Right atrium auricular region (tissue), 2 donors: Measurements from ENCODE around the gene PRICKLE2. TPM values are rescaled to one million over a fixed set of nuclear protein-coding genes. Genes with fewer than 3 reads are reported as not detected.

ENCODE experiments used
- DNase-seq: peaks from one replicate; pipeline ENCODE4 v3.0.0-alpha.2; 2019; ENCODE audit warnings: low spot score
- H3K27ac ChIP-seq, 2 donors: fragments of 200-600 bp; sonication (generic); 1 replicate in 1 of 2; 2 replicates in 1 of 2; pipeline ENCODE4 v1.5.1; 2016 to 2019
- H3K27me3 ChIP-seq, 2 donors: fragments of 200-600 bp; sonication (generic); one replicate each; pipeline versions ENCODE4 v1.5.1 to v1.6.0; 2017 to 2019
- H3K36me3 ChIP-seq: fragments of 200-600 bp; sonication (generic); one replicate; pipeline ENCODE4 v1.5.1; 2016
- H3K4me1 ChIP-seq, 2 donors: fragments of 200-600 bp; sonication (generic); one replicate each; pipeline versions ENCODE4 v1.5.1 to v1.6.0; 2017 to 2019
- H3K4me3 ChIP-seq, 2 donors: fragments of 200-600 bp; sonication (generic); 1 replicate in 1 of 2; 2 replicates in 1 of 2; pipeline ENCODE4 v1.5.1; 2017 to 2019; ENCODE audit warnings: mild to moderate bottlenecking in 1 of 2, moderate library complexity in 1 of 2
- H3K9me3 ChIP-seq, 2 donors: fragments of 200-600 bp; sonication (generic); one replicate each; pipeline ENCODE4 v1.5.1; 2019
- total RNA-seq, 2 donors: library from RNA; depleted of rRNA; stranded (reverse); fragments of >200 nt; gene quantifications; one replicate each; pipeline ENCODE4 v1.1.0, GENCODE V29; 2016
- TF ChIP-seq, protein P1 (sequence below), 2 donors: fragments of 200-600 bp; sonication (generic); IDR thresholded peaks; one replicate each; pipeline ENCODE4 v1.5.1; 2019; ENCODE audit warnings: antibody characterized with exemption in 2 of 2

The PRICKLE2 gene
- total RNA-seq, 2 donors from 2014 or later, result 18.4 to 22.2 TPM

DNA sequence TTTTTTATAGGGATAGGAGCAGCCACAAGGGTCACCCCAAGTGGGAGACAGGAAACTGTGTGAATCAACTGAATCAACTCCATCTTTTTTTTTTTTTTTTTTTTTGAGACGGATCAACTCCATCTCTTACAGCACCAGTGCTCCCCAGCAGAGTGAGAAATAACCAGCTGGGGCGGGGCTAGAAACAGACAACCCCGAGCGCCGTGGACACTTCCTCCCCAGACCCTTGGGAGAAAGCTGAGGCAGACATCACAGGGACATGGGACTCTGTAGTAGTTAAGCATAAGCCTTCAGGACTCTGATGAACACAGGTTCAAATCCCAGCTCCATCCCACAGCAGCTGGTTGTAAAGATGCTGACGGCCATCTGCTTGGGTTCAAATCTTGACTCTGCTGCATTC lies 75.4 kb downstream of the PRICKLE2 start:
- Histone ChIP-seq H3K36me3 (peaks cover 31% of the 10 kb centered on the region), H3K4me1 (peaks cover 3 to 40% of the 10 kb centered on the region in 2 donors)
- DNase-seq, result no peak

DNA sequence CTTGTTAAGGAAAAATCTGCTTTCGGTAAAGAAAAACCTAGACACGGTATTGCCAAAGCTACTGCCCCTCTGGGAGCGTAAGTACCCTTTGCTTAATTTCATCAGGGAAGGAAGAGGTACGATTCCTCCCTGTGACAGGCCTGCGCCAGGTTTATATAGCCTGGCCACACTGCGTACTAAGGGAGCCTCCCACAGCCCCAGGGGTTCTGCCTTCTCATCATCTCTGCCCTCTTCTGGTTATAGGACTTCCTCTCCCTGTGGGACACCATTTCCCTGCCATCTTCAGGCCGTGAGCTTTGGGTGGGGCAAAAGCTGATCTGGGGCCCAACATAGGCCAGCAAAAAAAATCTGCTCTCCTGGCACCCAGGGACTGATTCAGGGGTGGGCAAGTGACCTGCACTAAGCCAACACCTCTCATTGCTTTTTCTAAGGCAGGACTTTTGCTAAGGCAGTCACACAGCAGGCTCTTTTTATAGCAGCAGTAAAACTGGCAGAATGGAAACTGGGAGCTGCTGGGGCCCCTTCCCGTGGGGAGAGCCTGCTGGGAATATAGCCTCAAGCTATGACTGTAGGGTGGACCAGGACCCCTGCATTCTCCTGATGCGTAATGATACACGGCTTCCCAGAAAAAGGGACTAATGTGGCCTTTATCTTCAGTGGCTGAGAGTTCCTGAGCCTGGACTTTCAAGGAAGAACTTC lies 76.2 kb downstream of the PRICKLE2 start:
- peaks cover 31% of the 10 kb centered on the region for H3K36me3 ChIP-seq
- no peak for DNase-seq
- TF ChIP-seq, protein P1, sequence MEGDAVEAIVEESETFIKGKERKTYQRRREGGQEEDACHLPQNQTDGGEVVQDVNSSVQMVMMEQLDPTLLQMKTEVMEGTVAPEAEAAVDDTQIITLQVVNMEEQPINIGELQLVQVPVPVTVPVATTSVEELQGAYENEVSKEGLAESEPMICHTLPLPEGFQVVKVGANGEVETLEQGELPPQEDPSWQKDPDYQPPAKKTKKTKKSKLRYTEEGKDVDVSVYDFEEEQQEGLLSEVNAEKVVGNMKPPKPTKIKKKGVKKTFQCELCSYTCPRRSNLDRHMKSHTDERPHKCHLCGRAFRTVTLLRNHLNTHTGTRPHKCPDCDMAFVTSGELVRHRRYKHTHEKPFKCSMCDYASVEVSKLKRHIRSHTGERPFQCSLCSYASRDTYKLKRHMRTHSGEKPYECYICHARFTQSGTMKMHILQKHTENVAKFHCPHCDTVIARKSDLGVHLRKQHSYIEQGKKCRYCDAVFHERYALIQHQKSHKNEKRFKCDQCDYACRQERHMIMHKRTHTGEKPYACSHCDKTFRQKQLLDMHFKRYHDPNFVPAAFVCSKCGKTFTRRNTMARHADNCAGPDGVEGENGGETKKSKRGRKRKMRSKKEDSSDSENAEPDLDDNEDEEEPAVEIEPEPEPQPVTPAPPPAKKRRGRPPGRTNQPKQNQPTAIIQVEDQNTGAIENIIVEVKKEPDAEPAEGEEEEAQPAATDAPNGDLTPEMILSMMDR (IDR thresholded peaks at IDR 0.05), result no peak
- peaks cover 3 to 48% of the 10 kb centered on the region in 2 donors for H3K4me1 ChIP-seq
- H3K27ac ChIP-seq, result peak overlapping the region in 1 of 2 donors; percentile 81
- H3K27me3 ChIP-seq, result no peaks in the 10 kb centered on the region
- peaks cover 0 to 4% of the 10 kb centered on the region in 2 donors for H3K9me3 ChIP-seq
- H3K4me3 ChIP-seq, result no peak overlapping the region

More for the DNA sequence above, 75.4 kb downstream of the PRICKLE2 start:
- Histone ChIP-seq H3K27me3 (no peaks in the 10 kb centered on the region), H3K27ac (peak overlapping the region; percentile 69 to 81), H3K4me3 (no peak overlapping the region), H3K9me3 (peaks cover 0 to 4% of the 10 kb centered on the region in 2 donors)
- TF ChIP-seq, protein P1 (IDR thresholded peaks at IDR 0.05), result no peak

DNA sequence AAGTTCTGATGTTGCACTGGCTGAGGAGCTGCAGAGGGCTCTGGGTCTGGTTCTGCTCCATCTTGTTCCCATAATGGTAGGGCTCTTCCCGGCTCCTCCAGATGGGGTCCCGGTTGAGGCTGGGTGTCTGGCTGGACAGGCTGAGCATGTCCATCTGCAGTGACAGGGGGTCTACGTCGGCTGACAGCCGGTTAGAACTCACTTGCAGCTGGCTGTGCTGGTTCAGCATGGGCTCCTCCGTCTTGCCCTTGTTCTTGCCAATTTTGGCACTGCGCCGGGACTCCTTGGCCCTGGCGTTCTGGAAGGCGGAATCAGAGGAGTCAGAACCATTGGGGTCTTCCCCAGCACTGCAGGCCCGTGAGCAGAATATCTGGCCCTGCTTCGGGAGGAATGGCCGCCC lies 78.1 kb downstream of the PRICKLE2 start:
- Histone ChIP-seq H3K27me3 (no peaks in the 10 kb centered on the region), H3K4me3 (no peak overlapping the region), H3K36me3 (peaks cover 23% of the 10 kb centered on the region), H3K4me1 (peaks cover 3 to 51% of the 10 kb centered on the region in 2 donors), H3K9me3 (peaks cover 0 to 2% of the 10 kb centered on the region in 2 donors), H3K27ac (no peak overlapping the region)
- TF ChIP-seq, protein P1 (IDR thresholded peaks at IDR 0.05), result no peak
- DNase-seq, result no peak

DNA sequence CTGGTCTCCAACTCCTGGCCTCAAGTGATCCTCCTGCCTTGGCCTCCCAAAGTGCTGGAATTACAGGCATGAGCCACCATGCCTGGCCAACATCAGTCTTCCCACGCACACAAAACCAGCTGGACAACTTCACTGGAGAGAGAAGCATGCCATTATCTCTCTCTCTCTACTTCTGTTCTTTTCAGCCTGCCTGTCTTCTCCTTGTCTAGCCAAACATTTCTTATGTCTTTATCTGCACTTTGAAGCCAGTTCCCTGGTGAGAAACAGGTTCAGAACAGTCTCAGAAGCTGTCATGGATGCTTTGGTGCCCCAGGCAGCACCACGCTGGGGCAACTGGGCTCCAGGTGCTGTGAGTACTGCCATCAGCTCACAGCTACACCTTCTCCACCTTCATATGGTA lies 79.8 kb downstream of the PRICKLE2 start:
- no peak overlapping the region for H3K27ac ChIP-seq

DNA sequence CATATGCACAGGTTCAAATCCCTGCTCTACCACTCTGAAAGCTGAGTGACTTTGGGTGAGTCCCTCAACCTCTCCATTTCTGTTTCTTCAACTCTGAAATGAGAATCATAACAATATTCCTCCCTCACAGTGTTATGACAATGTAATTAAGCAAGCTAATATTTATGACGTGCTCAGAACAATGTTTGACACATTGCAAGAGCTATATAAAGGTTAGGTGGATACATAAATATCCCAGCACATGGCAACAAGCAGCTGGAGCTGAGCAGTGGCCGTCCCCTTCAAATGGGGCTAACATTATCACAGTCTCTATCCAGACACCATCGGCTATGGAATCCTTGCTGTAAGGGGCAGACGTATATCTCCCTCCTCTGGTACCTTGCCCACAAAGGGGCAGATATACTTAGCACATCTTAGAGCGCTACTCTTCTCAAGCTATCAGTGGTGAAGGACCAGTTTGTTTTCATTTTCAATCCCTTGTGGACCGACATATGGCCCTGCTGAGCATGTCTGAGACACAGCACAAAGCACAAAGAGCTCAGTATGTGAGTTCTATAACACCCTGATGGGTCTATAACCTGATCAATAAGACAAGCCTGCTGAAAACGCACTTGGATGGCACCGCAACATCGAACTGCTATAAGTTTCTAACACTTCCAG lies 80.9 kb downstream of the PRICKLE2 start:
- Histone ChIP-seq H3K4me3 (no peak overlapping the region), H3K27ac (peak overlapping the region in 1 of 2 donors; percentile 15), H3K36me3 (peaks cover 26% of the 10 kb centered on the region), H3K9me3 (no peaks in the 10 kb centered on the region), H3K4me1 (peaks cover 0 to 33% of the 10 kb centered on the region in 2 donors), H3K27me3 (no peaks in the 10 kb centered on the region)
- no peak for DNase-seq
- TF ChIP-seq, protein P1 (IDR thresholded peaks at IDR 0.05), result no peak

More for the DNA sequence above, 79.8 kb downstream of the PRICKLE2 start:
- no peak for DNase-seq
- peaks cover 26% of the 10 kb centered on the region for H3K36me3 ChIP-seq
- H3K4me1 ChIP-seq, result peaks cover 0 to 39% of the 10 kb centered on the region in 2 donors
- no peaks in the 10 kb centered on the region for H3K9me3 ChIP-seq
- TF ChIP-seq, protein P1 (IDR thresholded peaks at IDR 0.05), result no peak
- no peaks in the 10 kb centered on the region for H3K27me3 ChIP-seq
- H3K4me3 ChIP-seq, result no peak overlapping the region
